Liver (tissue), 3 donors: Measurements from ENCODE around the gene MAP4K3.

ENCODE experiments used
- CTCF ChIP-seq: fragments of 150-350 bp; IDR thresholded peaks from 2 replicates; pipeline ENCODE4 v1.5.1; 2017; ENCODE audit warnings: improper control_type of control experiment, low read depth, low read length; ENCODE audit not compliant: missing input control
- EGR1 ChIP-seq, 2 donors: IDR thresholded peaks; 2 replicates each; pipeline ENCODE4 v1.6.1; 2016 to 2018; ENCODE audit warnings: antibody characterized with exemption in 2 of 2, low read depth in 2 of 2
- FOXA1 ChIP-seq: IDR thresholded peaks from 2 replicates; pipeline ENCODE4 v1.6.1; 2016; ENCODE audit warnings: antibody characterized with exemption
- GABPA ChIP-seq, 2 donors: IDR thresholded peaks in 1 of 2; conservative IDR thresholded peaks in 1 of 2; 2 replicates each; pipeline ENCODE4 v1.6.1; 2016; ENCODE audit warnings: antibody characterized with exemption in 2 of 2, mild to moderate bottlenecking in 1 of 2, moderate library complexity in 1 of 2
- JUND ChIP-seq, 2 donors: IDR thresholded peaks; 2 replicates each; pipeline ENCODE4 v1.6.1; 2016; ENCODE audit warnings: antibody characterized with exemption in 2 of 2
- TAF1 ChIP-seq: conservative IDR thresholded peaks from 2 replicates; pipeline ENCODE4 v1.6.1; 2016; ENCODE audit warnings: antibody characterized with exemption, mild to moderate bottlenecking
- YY1 ChIP-seq: IDR thresholded peaks from 2 replicates; pipeline ENCODE4 v1.6.1; 2016; ENCODE audit warnings: antibody characterized with exemption, mild to moderate bottlenecking
- donor health status: healthy.
- donor health status: healthy.

GRCh38 chr2:39283561-39283960 lies 153.5 kb downstream of the MAP4K3 start:
- no peak for TF ChIP-seq CTCF
- TF ChIP-seq YY1, result no peak
- TF ChIP-seq GABPA (IDR thresholded peaks at IDR 0.05 in 1 of 2, conservative IDR thresholded peaks at IDR 0.05 in 1 of 2), result no peak
- no peak for TF ChIP-seq EGR1 (IDR thresholded peaks at IDR 0.05; ENCODE audit: low read depth in 2 of 2)
- no peak for TF ChIP-seq FOXA1
- TF ChIP-seq TAF1, result no peak
- no peak for TF ChIP-seq JUND (IDR thresholded peaks at IDR 0.05)
